Endothelial cell of umbilical vein (primary cell): Measurements from ENCODE around the gene CRYGN. TPM values are rescaled to one million over a fixed set of nuclear protein-coding genes. Genes with fewer than 3 reads are reported as not detected.

ENCODE experiments used
- BruUV-seq: library from RNA; stranded (reverse); fragments of 400-500 nt; replicated peaks from 2 replicates; lab custom pipeline; 2021; lab: Mats Ljungman, UMichigan
- CTCF ChIA-PET: fragments of 300-600, 350-600 bp; sonication (Branson Sonifier 250); formaldehyde crosslinking; loops from one replicate; lab custom pipeline; 2021; ENCODE audit warnings: antibody characterized with exemption, inconsistent platforms; lab: Charles Lee
- POLR2A ChIA-PET: fragments of 300-600, 350-600 bp; sonication (Branson Sonifier 250); formaldehyde crosslinking; loops from one replicate; lab custom pipeline; 2021; ENCODE audit warnings: antibody characterized with exemption, inconsistent platforms; lab: Charles Lee
- DNase-seq: peaks from one replicate; pipeline ENCODE4 v3.0.0-alpha.2; 2011; ENCODE audit warnings: low read depth, low spot score
- FAIRE-seq: peaks from 2 replicates; lab custom pipeline; 2011; peaks lifted over from hg19 to GRCh38; lab: Jason Lieb, UNC
- H2AFZ ChIP-seq: 2 replicates; pipeline ENCODE4 v1.6.0; 2012; ENCODE audit warnings: low read depth, low read length, control low read depth, inconsistent platforms
- H3K27ac ChIP-seq: 2 replicates; pipeline ENCODE4 v1.5.1; 2011; ENCODE audit warnings: low read depth, mild to moderate bottlenecking, control low read depth, low read length, moderate library complexity; ENCODE audit not compliant: insufficient read depth
- H3K27me3 ChIP-seq, 2 experiments: 2 replicates each; pipeline versions ENCODE4 v1.6.0 to v1.6.1; 2011; ENCODE audit warnings: low read length in 2 of 2, mixed read lengths in 1 of 2; ENCODE audit not compliant: control insufficient read depth in 2 of 2, insufficient read depth in 2 of 2
- H3K36me3 ChIP-seq, 2 experiments: 2 replicates in 1 of 2; 3 replicates in 1 of 2; pipeline ENCODE4 v1.5.1; 2011; ENCODE audit warnings: low read length in 2 of 2, mild to moderate bottlenecking in 1 of 2, moderate library complexity in 1 of 2; ENCODE audit not compliant: control insufficient read depth in 2 of 2, insufficient read depth in 2 of 2; ENCODE audit errors: extremely low read depth in 1 of 2
- H3K4me1 ChIP-seq: 3 replicates; pipeline ENCODE4 v1.5.1; 2011; ENCODE audit warnings: mild to moderate bottlenecking, low read length; ENCODE audit not compliant: control insufficient read depth, insufficient read depth; ENCODE audit errors: extremely low read depth
- H3K4me2 ChIP-seq: 2 replicates; pipeline ENCODE4 v1.6.1; 2011; ENCODE audit warnings: low read length, control low read depth, mixed read lengths; ENCODE audit not compliant: insufficient read depth
- H3K4me3 ChIP-seq, 3 experiments: fragments of 200-600 bp in 1 of 3; sonication (generic), shearing (Covaris generic) in 1 of 3; replicated peaks in 1 of 3; 2 replicates each; pipeline ENCODE4 v1.5.1; 2011 to 2016; ENCODE audit warnings: control low read depth in 3 of 3, low read length in 3 of 3, mild to moderate bottlenecking in 2 of 3, inconsistent platforms in 1 of 3, low read depth in 1 of 3, moderate library complexity in 1 of 3; ENCODE audit not compliant: insufficient read depth in 1 of 3
- H3K79me2 ChIP-seq: 2 replicates; pipeline ENCODE4 v1.6.0; 2012; ENCODE audit warnings: low read length, inconsistent platforms; ENCODE audit not compliant: control insufficient read depth, insufficient read depth
- H3K9ac ChIP-seq: replicated peaks from 2 replicates; pipeline ENCODE3; 2011; ENCODE audit warnings: low read length, control low read depth; ENCODE audit not compliant: insufficient read depth; ENCODE audit errors: extremely low read depth
- H3K9me1 ChIP-seq: replicated peaks from 3 replicates; pipeline ENCODE4 v1.6.0; 2011; ENCODE audit warnings: mild to moderate bottlenecking, low read length; ENCODE audit not compliant: control insufficient read depth, insufficient read depth; ENCODE audit errors: extremely low read depth
- H3K9me3 ChIP-seq: replicated peaks from 2 replicates; pipeline ENCODE4 v1.5.1; 2012; ENCODE audit warnings: low read length, inconsistent platforms; ENCODE audit not compliant: control insufficient read depth, insufficient read depth
- H4K20me1 ChIP-seq: replicated peaks from 2 replicates; pipeline ENCODE3; 2011; ENCODE audit warnings: mild to moderate bottlenecking, low read length; ENCODE audit not compliant: control insufficient read depth, insufficient read depth; ENCODE audit errors: extremely low read depth
- CTCF ChIP-seq, 2 donors: IDR thresholded peaks; 1 replicate in 1 of 2; 2 replicates in 1 of 2; pipeline ENCODE4 v1.5.1; 2011; ENCODE audit warnings: low read length in 2 of 2, mild to moderate bottlenecking in 2 of 2, moderate library complexity in 2 of 2, control low read depth in 1 of 2, inconsistent platforms in 1 of 2, low read depth in 1 of 2; ENCODE audit not compliant: insufficient read depth in 1 of 2; ENCODE audit errors: extremely low read depth in 1 of 2
- FOS ChIP-seq: IDR thresholded peaks from 2 replicates; pipeline ENCODE4 v1.6.1; 2011; ENCODE audit warnings: mild to moderate bottlenecking, low read length, moderate library complexity, borderline replicate concordance; ENCODE audit not compliant: insufficient read depth
- GATA2 ChIP-seq: IDR thresholded peaks from 2 replicates; pipeline ENCODE4 v1.7.0; 2011; ENCODE audit warnings: low read depth, mild to moderate bottlenecking, moderate library complexity, mixed read lengths, low read length; ENCODE audit not compliant: insufficient read length, insufficient read depth
- POLR2AphosphoS5 ChIP-seq: IDR thresholded peaks from 2 replicates; pipeline ENCODE4 v1.6.1; 2012; ENCODE audit warnings: low read depth, mild to moderate bottlenecking, control low read depth, low read length, moderate library complexity; ENCODE audit not compliant: insufficient read depth
- dilution Hi-C: fragments of 300-500 bp; cut with MboI; formaldehyde crosslinking; loops from one replicate; pipeline ENCODE4 v1.15.0; 2019; ENCODE audit warnings: low sequenced_read_pairs; ENCODE audit not compliant: extremely low pct_ligation_motif_present
- intact Hi-C: fragments of 100-400 bp; cut with micrococcal nuclease; formaldehyde crosslinking; loops from one replicate; pipeline ENCODE4 v1.10.0; 2022
- polyA plus RNA-seq, 4 experiments: library from polyadenylated mRNA; depleted of rRNA in 3 of 4; stranded (reverse) in 3 of 4; unstranded in 1 of 4; fragments of >200 nt; gene quantifications; 2 replicates each; pipeline versions ENCODE4 v1.2.1 to v1.2.3, GENCODE V29; 2011 to 2012; ENCODE audit warnings: missing spikeins in 1 of 4
- total RNA-seq: library from RNA; stranded (reverse); gene quantifications from 2 replicates; pipeline ENCODE4 v1.2.3, GENCODE V29; 2021

CRYGN gene
- total and polyA plus RNA-seq, 2 donors (not counting 3 experiments of a cell fraction or from before 2014, with no cell fraction given) = not detected

- H3K9me3 ChIP-seq = no peaks in the 10 kb centered on the region
- no peak for DNase-seq
- peak overlapping the region; percentile 12 for H3K9ac ChIP-seq
- POLR2A ChIA-PET = interaction anchor here (1.4 to 1.5 kb wide), 2 partner anchors 12 to 57 kb away, joined by 3 to 6 read pairs; no protein-coding TSS in a partner anchor
- dilution Hi-C loops (no loop called here), intact Hi-C loops (loop anchor here (1.0 to 5.0 kb wide), 3 partner anchors 12 to 298 kb away; no protein-coding TSS in a partner anchor)
- H2AFZ ChIP-seq = no peak overlapping the region
- peaks cover 22% of the 10 kb centered on the region for H3K4me1 ChIP-seq
- BruUV-seq = TSS peak; percentile 88
- H3K79me2 ChIP-seq = no peaks in the 10 kb centered on the region
- FAIRE-seq = peak; percentile 15
- CTCF ChIA-PET = interaction anchor here (0.7 to 3.1 kb wide), 12 partner anchors 10 to 322 kb away, joined by 3 to 38 read pairs (median 3); partner anchors contain the start of gene RHEB
- no peaks in the 10 kb centered on the region for H4K20me1 ChIP-seq
- no peak overlapping the region for H3K4me2 ChIP-seq
- peak overlapping the region; percentile 34 for H3K27ac ChIP-seq
- H3K36me3 ChIP-seq = peaks cover 3 to 8% of the 10 kb centered on the region in 2 experiments
- H3K27me3 ChIP-seq = no peaks in the 10 kb centered on the region
- no peak for TF ChIP-seq CTCF (IDR thresholded peaks at IDR 0.05; ENCODE audit: extremely low read depth in 1 of 2, insufficient read depth in 1 of 2, low read depth in 1 of 2, low read length in 2 of 2)
- TF ChIP-seq FOS = no peak
- TF ChIP-seq GATA2 = no peak
- TF ChIP-seq POLR2AphosphoS5 = peak; percentile 9
- H3K9me1 ChIP-seq = no peaks in the 10 kb centered on the region
- H3K4me3 ChIP-seq = no peak overlapping the region
These were observed 20.5 kb upstream of the CRYGN start for GRCh38 chr7:151460474-151460855.
